ENCODE data around the gene KLHL30. TPM values are rescaled to one million over a fixed set of nuclear protein-coding genes. Genes with fewer than 3 reads are reported as not detected.
"Not testable (repeated sequence)": the region's sequence is repeated elsewhere in the genome, so short reads cannot be mapped to it uniquely, and the experiment has no call there.

Gene KLHL30
- total RNA-seq, 1 donor from 2014 or later, result 1.2 TPM

- Mint-ChIP-seq H3K9me3 (ENCODE audit: unreplicated experiment) (peaks cover 16% of the 10 kb centered on the region), H3K4me1 (ENCODE audit: unreplicated experiment) (peaks cover 7% of the 10 kb centered on the region), H3K36me3 (ENCODE audit: unreplicated experiment) (peaks cover 6% of the 10 kb centered on the region), H3K4me3 (ENCODE audit: unreplicated experiment) (no peak overlapping the region), H3K27me3 (ENCODE audit: unreplicated experiment) (peaks cover 7% of the 10 kb centered on the region), H3K27ac (ENCODE audit: unreplicated experiment) (no peak overlapping the region)
- no peak for DNase-seq (ENCODE audit: extremely low spot score, unreplicated experiment)
- TF ChIP-seq CTCF (IDR thresholded peaks at IDR 0.05), result no peak
Measured at GRCh38 chr2:238113611-238114010, 24.9 kb upstream of the KLHL30 start.

- Mint-ChIP-seq H3K4me3 (ENCODE audit: unreplicated experiment) (no peak overlapping the region), H3K4me1 (ENCODE audit: unreplicated experiment) (no peaks in the 10 kb centered on the region), H3K27me3 (ENCODE audit: unreplicated experiment) (peaks cover 7% of the 10 kb centered on the region), H3K9me3 (ENCODE audit: unreplicated experiment) (peaks cover 16% of the 10 kb centered on the region), H3K27ac (ENCODE audit: unreplicated experiment) (no peak overlapping the region), H3K36me3 (ENCODE audit: unreplicated experiment) (peaks cover 6% of the 10 kb centered on the region)
- no peak for TF ChIP-seq CTCF (IDR thresholded peaks at IDR 0.05)
- no peak for DNase-seq (ENCODE audit: extremely low spot score, unreplicated experiment)
Measured at GRCh38 chr2:238114331-238114841, 24.1 kb upstream of the KLHL30 start.

GRCh38 chr2:238114851-238115660 lies 23.4 kb upstream of the KLHL30 start:
- TF ChIP-seq CTCF (IDR thresholded peaks at IDR 0.05), result no peak
- Mint-ChIP-seq H3K9me3 (ENCODE audit: unreplicated experiment) (peaks cover 16% of the 10 kb centered on the region), H3K4me3 (ENCODE audit: unreplicated experiment) (no peak overlapping the region), H3K27me3 (ENCODE audit: unreplicated experiment) (peaks cover 9% of the 10 kb centered on the region), H3K27ac (ENCODE audit: unreplicated experiment) (no peak overlapping the region), H3K36me3 (ENCODE audit: unreplicated experiment) (peaks cover 6% of the 10 kb centered on the region), H3K4me1 (ENCODE audit: unreplicated experiment) (no peaks in the 10 kb centered on the region)
- DNase-seq (ENCODE audit: extremely low spot score, unreplicated experiment), result no peak

- H3K27ac Mint-ChIP-seq (ENCODE audit: unreplicated experiment); H3K4me1 Mint-ChIP-seq (ENCODE audit: unreplicated experiment); H3K36me3 Mint-ChIP-seq (ENCODE audit: unreplicated experiment); H3K4me3 Mint-ChIP-seq (ENCODE audit: unreplicated experiment); DNase-seq (ENCODE audit: extremely low spot score, unreplicated experiment); H3K27me3 Mint-ChIP-seq (ENCODE audit: unreplicated experiment): not testable (repeated sequence)
- peaks cover 16% of the 10 kb centered on the region for H3K9me3 Mint-ChIP-seq (ENCODE audit: unreplicated experiment)
Measured at GRCh38 chr2:238115709-238116108, 22.8 kb upstream of the KLHL30 start.

GRCh38 chr2:238116298-238117198 lies 21.9 kb upstream of the KLHL30 start:
- Mint-ChIP-seq H3K27me3 (ENCODE audit: unreplicated experiment) (peaks cover 9% of the 10 kb centered on the region), H3K36me3 (ENCODE audit: unreplicated experiment) (peaks cover 6% of the 10 kb centered on the region), H3K9me3 (ENCODE audit: unreplicated experiment) (peaks cover 16% of the 10 kb centered on the region), H3K4me3 (ENCODE audit: unreplicated experiment) (no peak overlapping the region), H3K27ac (ENCODE audit: unreplicated experiment) (no peak overlapping the region), H3K4me1 (ENCODE audit: unreplicated experiment) (no peaks in the 10 kb centered on the region)
- no peak for TF ChIP-seq CTCF (IDR thresholded peaks at IDR 0.05)
- no peak for DNase-seq (ENCODE audit: extremely low spot score, unreplicated experiment)
